HUES48 (cell line): Measurements from ENCODE around the gene IFNA13.

Experiments used
- H3K27ac ChIP-seq: one replicate; pipeline ENCODE4 v1.7.0; 2013; ENCODE audit warnings: low read depth, low read length, inconsistent platforms
- H3K27me3 ChIP-seq: 2 replicates; pipeline ENCODE4 v1.6.1; 2013; ENCODE audit warnings: mild to moderate bottlenecking, low read length; ENCODE audit not compliant: control insufficient read depth, insufficient read depth
- H3K36me3 ChIP-seq: 2 replicates; pipeline ENCODE4 v1.6.1; 2013; ENCODE audit warnings: low read length; ENCODE audit not compliant: control insufficient read depth, insufficient read depth
- H3K4me1 ChIP-seq: 2 replicates; pipeline ENCODE4 v1.6.1; 2013; ENCODE audit warnings: mild to moderate bottlenecking, low read length; ENCODE audit not compliant: control insufficient read depth, insufficient read depth
- H3K4me3 ChIP-seq: 2 replicates; pipeline ENCODE4 v1.5.1; 2013; ENCODE audit warnings: mild to moderate bottlenecking, low read depth, low read length
- H3K9ac ChIP-seq: 2 replicates; pipeline ENCODE4 v1.6.1; 2013; ENCODE audit warnings: mild to moderate bottlenecking, low read depth, low read length, moderate library complexity
- H3K9me3 ChIP-seq: 2 replicates; pipeline ENCODE4 v1.6.1; 2013; ENCODE audit warnings: low read length; ENCODE audit not compliant: control insufficient read depth, insufficient read depth

Gene IFNA13

DNA sequence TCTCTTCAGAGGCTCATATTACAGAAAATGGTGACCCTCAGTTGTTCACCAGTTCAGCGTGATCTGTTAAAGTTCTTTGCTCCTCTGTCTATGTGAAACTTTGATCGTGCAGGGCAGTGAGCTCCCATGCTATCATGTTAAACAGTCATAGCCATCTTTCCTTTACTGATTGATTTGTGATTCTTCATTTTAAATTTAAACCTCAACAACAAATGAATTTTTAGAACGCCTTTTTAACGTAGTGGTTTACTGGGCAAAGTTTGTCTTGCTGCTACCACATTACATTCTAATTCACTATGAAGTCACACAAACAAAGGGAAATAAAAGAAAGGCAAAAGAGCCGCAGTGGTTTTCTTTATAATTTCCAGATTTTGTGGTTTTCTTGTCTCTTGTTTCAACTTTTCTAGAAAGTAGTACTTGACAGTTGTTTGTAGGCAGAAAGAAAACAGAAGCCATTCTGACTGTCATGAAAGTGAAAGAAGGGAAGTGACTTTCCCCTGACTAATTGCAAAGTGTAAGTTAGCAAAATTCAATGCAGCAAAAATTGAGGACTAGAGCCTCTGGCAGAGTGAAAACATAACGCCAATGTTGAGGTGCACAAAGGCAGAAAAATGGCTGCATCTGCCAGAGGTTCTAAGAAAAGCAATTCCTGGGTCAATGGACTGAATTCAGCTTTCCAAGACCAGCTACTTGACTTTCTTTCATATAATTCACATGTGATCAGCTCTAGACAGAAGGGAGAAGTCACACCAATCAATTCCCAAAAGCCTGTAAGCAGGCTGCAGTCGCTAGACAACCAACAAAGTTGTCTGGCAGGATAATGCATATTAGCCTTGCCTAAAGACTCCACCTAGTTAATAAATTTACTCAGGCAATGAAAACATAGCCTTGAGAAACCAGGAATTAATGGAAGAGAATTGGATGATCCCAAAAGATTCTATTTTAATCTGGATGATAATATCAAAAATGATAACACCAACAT lies 10.1 kb downstream of the IFNA13 start:
- H3K36me3 ChIP-seq = no peaks in the 10 kb centered on the region
- H3K27me3 ChIP-seq = no peaks in the 10 kb centered on the region
- H3K9ac ChIP-seq = no peak overlapping the region
- no peaks in the 10 kb centered on the region for H3K4me1 ChIP-seq
- no peaks in the 10 kb centered on the region for H3K9me3 ChIP-seq
- no peak overlapping the region for H3K27ac ChIP-seq
- no peak overlapping the region for H3K4me3 ChIP-seq

- Histone ChIP-seq H3K36me3 (no peaks in the 10 kb centered on the region), H3K27me3 (no peaks in the 10 kb centered on the region), H3K4me3 (no peak within 1 kb of the TSS), H3K9me3 (no peaks in the 10 kb centered on the region), H3K4me1 (no peaks in the 10 kb centered on the region; the same call in 1 of the 2 replicates), H3K9ac (no peak within 1 kb of the TSS), H3K27ac (no peak within 1 kb of the TSS)
Measured at GRCh38 chr9:21350787-21351186, 17.1 kb downstream of the IFNA13 start, which contains the start of gene IFNA6. Gene IFNA6 (minus strand): TSS chr9:21350887. CDS start chr9:21350887, 0 bp downstream.

DNA sequence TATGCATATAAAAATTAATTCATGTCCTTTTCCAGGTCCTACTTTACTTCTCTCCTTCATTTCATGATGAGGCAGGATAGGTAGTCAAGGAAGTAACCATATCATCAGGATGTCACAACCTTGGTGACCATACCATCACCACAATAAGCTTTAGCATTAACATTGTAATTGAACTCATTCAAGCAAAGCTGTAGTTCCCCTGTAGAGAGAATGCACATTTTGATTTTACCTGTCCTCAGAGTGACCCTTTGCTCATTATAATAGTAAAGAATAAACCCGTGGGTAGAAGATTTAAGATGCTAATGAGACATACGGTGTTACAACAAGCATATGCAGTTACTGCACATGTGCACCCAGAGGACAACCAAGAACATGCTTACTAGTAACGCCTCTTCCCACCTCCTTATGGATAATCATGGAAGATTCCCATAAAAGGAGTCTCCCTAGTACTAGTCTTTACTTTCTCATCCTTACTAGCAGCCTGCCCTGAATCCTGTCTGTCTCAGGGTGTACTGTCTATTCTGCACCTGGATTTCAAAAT lies 19.4 kb downstream of the IFNA13 start:
- Histone ChIP-seq H3K4me1 (no peaks in the 10 kb centered on the region; the same call in 1 of the 2 replicates), H3K27ac (no peak overlapping the region), H3K36me3 (no peaks in the 10 kb centered on the region), H3K9ac (no peak overlapping the region), H3K27me3 (no peaks in the 10 kb centered on the region), H3K9me3 (no peaks in the 10 kb centered on the region), H3K4me3 (no peak overlapping the region)

- H3K9me3 ChIP-seq = no peaks in the 10 kb centered on the region
- H3K9ac ChIP-seq = no peak overlapping the region
- H3K4me3 ChIP-seq = no peak overlapping the region
- peaks cover 3% of the 10 kb centered on the region; the same call in 1 of the 2 replicates for H3K4me1 ChIP-seq
- no peaks in the 10 kb centered on the region for H3K27me3 ChIP-seq
- H3K36me3 ChIP-seq = no peaks in the 10 kb centered on the region
- no peak overlapping the region for H3K27ac ChIP-seq
Measured at GRCh38 chr9:21340735-21341134, 27.1 kb downstream of the IFNA13 start.

GRCh38 chr9:21336457-21336856 lies 31.4 kb downstream of the IFNA13 start:
- Histone ChIP-seq H3K9me3 (no peaks in the 10 kb centered on the region), H3K4me1 (peaks cover 27% of the 10 kb centered on the region), H3K4me3 (no peak overlapping the region), H3K36me3 (peaks cover 13% of the 10 kb centered on the region; the same call in 1 of the 2 replicates), H3K27me3 (no peaks in the 10 kb centered on the region), H3K9ac (no peak overlapping the region), H3K27ac (no peak overlapping the region)

DNA sequence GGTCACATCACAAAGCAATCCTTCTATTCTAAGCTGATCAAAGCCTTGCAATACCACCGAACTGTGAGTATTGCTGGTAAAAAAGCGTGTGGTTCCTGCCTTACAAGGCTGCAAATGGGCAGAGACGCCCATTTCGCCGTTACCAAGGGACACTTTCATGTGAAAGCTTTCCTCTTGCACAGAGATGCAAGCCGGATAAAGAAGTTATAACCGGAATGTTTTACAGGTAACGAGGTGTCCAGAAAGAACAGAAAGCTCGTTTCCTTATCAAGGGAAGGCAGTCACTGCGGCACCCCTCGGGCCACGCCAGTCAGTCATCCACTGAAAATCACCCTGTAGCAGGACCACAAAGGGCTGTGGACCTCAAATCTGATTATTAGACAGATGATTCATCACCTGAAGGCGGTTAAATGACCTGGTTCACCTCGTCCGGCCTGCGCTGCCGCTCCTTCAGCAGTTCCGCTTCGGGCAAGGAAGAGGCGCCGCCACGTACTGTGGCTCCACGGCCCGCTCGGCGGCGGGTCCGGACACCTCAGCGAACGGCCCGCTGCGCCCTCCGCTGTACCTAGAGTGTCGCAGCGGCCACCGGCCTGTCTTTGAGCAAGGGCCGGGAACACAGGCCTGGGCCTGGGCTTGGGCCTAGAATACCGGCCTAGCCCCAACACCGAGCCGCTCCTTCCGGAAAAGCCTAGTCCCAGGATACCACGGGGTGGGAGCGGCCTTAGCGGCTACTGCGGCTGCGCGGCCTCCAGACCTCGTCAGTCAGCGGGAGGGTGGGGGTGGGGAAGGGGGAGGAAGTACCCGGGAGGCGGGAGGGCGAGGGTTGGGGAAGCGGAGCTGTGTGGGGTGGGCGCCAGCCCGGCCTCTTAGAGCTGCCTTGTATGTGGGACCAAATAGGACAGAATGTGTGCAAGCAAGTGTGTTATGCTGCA lies 32.9 kb downstream of the IFNA13 start, which contains the start of gene KLHL9:
TSS of gene KLHL9 (minus strand) at position 704 of the 932 bp plus-strand sequence. CDS start at position 159, 545 bp downstream.
- Histone ChIP-seq H3K27ac (peak within 1 kb of the TSS; percentile 79), H3K4me1 (peaks cover 27% of the 10 kb centered on the region), H3K9me3 (no peaks in the 10 kb centered on the region), H3K36me3 (peaks cover 17% of the 10 kb centered on the region), H3K9ac (peak within 1 kb of the TSS; percentile 97), H3K4me3 (peak within 1 kb of the TSS; percentile 99), H3K27me3 (no peaks in the 10 kb centered on the region)

DNA sequence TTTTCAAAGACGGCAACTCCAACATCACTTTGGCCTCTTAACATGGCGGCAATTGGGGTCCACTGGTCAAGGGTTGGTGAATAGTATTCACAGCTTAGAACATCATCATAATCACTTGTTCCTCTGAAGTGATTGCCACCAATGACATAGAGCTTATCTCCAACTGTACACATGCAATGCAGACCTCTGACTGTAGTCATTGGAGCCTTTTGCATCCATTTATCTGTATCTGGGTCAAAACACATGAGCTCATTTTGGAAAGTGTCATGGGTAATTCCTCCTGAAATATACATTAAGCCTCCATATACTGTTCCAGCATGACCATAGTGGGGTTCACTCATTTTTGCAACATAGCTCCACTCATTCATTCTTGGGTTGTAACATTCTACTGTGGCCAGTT lies 34.6 kb downstream of the IFNA13 start:
- H3K9me3 ChIP-seq = no peaks in the 10 kb centered on the region
- peaks cover 17% of the 10 kb centered on the region for H3K36me3 ChIP-seq
- no peak overlapping the region for H3K9ac ChIP-seq
- no peaks in the 10 kb centered on the region for H3K27me3 ChIP-seq
- peak overlapping the region; percentile 99 for H3K4me3 ChIP-seq
- H3K27ac ChIP-seq = no peak overlapping the region
- H3K4me1 ChIP-seq = peaks cover 27% of the 10 kb centered on the region

- no peak overlapping the region for H3K9ac ChIP-seq
Measured at GRCh38 chr9:21331676-21332402, 36.0 kb downstream of the IFNA13 start.

DNA sequence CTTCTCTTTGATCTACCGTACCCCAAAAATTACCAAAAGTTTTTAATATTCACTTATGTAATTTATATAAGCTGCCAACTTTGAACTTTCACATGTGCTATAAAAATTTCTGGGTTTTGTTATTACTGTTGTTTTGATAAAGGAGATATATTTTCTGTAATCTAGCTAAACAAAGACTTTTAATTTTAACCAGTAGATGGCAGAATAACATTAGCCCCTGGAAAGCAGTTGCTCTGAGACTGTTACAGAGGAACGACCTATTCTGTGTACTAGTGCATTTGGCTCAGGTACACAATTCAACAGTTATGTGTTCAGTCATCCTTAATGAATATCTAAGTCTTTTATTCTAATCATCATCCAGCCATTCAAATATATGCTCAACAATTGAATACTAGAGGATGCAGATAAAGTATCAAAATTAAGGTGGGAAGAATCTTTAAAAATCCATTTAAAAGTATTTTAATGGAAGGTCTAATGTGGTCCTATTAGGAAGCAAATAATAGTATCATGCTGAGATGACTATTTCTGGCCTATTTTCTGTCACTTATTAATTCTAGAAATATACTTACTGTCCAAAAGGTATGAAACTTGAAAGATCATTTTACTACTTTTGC lies 41.2 kb downstream of the IFNA13 start:
- no peak overlapping the region for H3K4me3 ChIP-seq
- H3K36me3 ChIP-seq = peaks cover 4% of the 10 kb centered on the region
- no peak overlapping the region for H3K27ac ChIP-seq
- no peaks in the 10 kb centered on the region for H3K27me3 ChIP-seq
- H3K9me3 ChIP-seq = no peaks in the 10 kb centered on the region
- H3K4me1 ChIP-seq = no peaks in the 10 kb centered on the region
- H3K9ac ChIP-seq = no peak overlapping the region

More at GRCh38 chr9:21331676-21332402, 36.0 kb downstream of the IFNA13 start:
- Histone ChIP-seq H3K36me3 (peaks cover 17% of the 10 kb centered on the region), H3K4me1 (peaks cover 27% of the 10 kb centered on the region), H3K4me3 (no peak overlapping the region), H3K9me3 (no peaks in the 10 kb centered on the region), H3K27me3 (no peaks in the 10 kb centered on the region), H3K27ac (no peak overlapping the region)

DNA sequence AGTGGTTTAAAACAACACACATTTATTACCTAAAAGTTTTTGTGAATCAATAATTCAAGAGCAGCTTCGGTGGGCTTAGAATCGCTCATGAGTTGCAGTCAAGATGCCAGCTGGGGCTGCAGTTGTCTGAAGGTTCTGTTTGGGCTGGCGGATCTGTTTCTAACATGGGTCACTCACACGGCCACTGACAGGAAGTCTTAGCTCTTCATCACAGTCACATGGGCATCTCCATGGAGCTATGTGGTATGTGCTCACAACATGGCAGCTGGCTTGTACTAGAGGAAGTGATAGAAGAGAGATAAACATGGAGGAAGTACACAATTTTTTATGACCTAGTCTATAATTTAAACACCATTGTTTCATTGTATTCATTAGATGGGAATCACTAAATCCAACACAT lies 43.8 kb downstream of the IFNA13 start:
- H3K4me1 ChIP-seq = no peaks in the 10 kb centered on the region
- H3K9me3 ChIP-seq = no peaks in the 10 kb centered on the region
- no peak overlapping the region for H3K9ac ChIP-seq
- H3K4me3 ChIP-seq = no peak overlapping the region
- H3K36me3 ChIP-seq = no peaks in the 10 kb centered on the region
- H3K27me3 ChIP-seq = no peaks in the 10 kb centered on the region
- no peak overlapping the region for H3K27ac ChIP-seq
